ENCODE results near the gene GPHN.

DNA sequence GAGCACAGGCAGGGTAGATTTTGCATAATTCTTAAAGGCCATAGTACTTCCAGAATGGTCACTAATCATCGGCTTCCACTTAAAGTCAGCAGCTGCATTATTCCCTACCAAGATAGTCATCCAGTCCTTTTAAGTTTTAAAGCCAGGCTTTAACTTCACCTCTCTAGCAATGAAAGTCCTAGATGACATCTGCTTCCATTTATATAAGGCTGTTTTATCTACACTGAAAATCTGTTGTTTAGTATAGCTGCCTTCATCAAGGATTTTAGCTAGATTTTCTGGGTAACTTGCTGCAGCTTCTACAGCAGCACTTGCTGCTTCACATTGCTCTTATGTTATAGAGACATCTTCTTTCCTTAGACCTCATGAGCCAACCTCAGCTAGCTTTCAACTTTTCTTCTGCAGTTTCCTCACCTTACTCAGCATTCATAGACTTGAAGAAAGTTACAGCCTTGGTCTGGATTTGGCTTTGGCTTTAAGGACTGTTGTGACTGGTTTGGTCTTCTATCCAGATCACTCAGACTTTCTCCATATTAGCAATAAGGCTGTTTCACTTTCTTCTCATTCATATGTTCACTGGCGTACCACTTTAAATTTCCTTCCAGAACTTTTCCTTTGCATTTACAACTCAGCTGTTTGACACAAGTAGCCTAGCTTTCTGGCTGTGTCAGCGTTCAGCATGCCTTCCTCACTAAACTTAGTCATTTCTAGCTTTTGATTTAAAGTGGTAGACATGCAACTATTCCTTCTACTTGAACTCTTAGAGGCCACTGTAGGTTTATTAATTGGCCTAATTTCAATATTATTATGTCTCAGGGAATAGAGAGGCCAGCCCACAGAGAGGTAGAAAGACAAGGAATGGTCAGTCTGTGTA is 471.4 kb downstream of the GPHN start:
- TF ChIP-seq MAFK (IDR thresholded peaks at IDR 0.05; ENCODE audit: low read depth, low read length) (no peak), SIN3A (conservative IDR thresholded peaks at IDR 0.05 in 1 of 2, IDR thresholded peaks at IDR 0.05 in 1 of 2; ENCODE audit: low read depth in 1 of 2, low read length in 2 of 2) (no peak), EZH2 (IDR thresholded peaks at IDR 0.05; ENCODE audit: low read depth, low read length, severe bottlenecking) (no peak), BACH1 (IDR thresholded peaks at IDR 0.05; ENCODE audit: low read length) (no peak), POLR2AphosphoS5 (IDR thresholded peaks at IDR 0.05; ENCODE audit: low read depth, low read length) (no peak)
- TF ChIP-seq, protein P1, sequence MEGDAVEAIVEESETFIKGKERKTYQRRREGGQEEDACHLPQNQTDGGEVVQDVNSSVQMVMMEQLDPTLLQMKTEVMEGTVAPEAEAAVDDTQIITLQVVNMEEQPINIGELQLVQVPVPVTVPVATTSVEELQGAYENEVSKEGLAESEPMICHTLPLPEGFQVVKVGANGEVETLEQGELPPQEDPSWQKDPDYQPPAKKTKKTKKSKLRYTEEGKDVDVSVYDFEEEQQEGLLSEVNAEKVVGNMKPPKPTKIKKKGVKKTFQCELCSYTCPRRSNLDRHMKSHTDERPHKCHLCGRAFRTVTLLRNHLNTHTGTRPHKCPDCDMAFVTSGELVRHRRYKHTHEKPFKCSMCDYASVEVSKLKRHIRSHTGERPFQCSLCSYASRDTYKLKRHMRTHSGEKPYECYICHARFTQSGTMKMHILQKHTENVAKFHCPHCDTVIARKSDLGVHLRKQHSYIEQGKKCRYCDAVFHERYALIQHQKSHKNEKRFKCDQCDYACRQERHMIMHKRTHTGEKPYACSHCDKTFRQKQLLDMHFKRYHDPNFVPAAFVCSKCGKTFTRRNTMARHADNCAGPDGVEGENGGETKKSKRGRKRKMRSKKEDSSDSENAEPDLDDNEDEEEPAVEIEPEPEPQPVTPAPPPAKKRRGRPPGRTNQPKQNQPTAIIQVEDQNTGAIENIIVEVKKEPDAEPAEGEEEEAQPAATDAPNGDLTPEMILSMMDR (IDR thresholded peaks at IDR 0.05; ENCODE audit: control extremely low read depth in 1 of 3, insufficient read depth in 1 of 3, low read depth in 1 of 3, low read length in 3 of 3) = no peak

Data from H1 (cell line).